ENCODE data around the gene DUSP10. TPM values are rescaled to one million over a fixed set of nuclear protein-coding genes. Genes with fewer than 3 reads are reported as not detected.

Gene DUSP10
- total and polyA plus RNA-seq, 2 donors (not counting 1 experiment from before 2014, with no cell fraction given), result 22.8 to 37.7 TPM

- Histone ChIP-seq H2AFZ (ENCODE audit: insufficient read depth, low read depth, low read length, poor library complexity, severe bottlenecking) (no peak overlapping the region), H4K20me1 (ENCODE audit: control insufficient read depth, insufficient read depth, low read length, poor library complexity, severe bottlenecking) (no peaks in the 10 kb centered on the region), H3K79me2 (ENCODE audit: control insufficient read depth, insufficient read depth, low read length) (no peaks in the 10 kb centered on the region), H3K4me2 (replicated peaks; ENCODE audit: low read depth, low read length, poor library complexity, severe bottlenecking) (no peak overlapping the region), H3K9ac (ENCODE audit: low read length) (no peak overlapping the region), H3K27me3 (replicated peaks in 1 of 4; ENCODE audit: control extremely low read depth in 1 of 4, control insufficient read depth in 3 of 4, insufficient read depth in 4 of 4, low read length in 3 of 4) (no peaks in the 10 kb centered on the region), H3K36me3 (replicated peaks in 1 of 2; ENCODE audit: control extremely low read depth in 1 of 2, control insufficient read depth in 1 of 2, extremely low read depth in 1 of 2, insufficient read depth in 2 of 2, low read length in 1 of 2) (no peaks in the 10 kb centered on the region), H3K27ac (ENCODE audit: low read length in 2 of 2) (no peak overlapping the region), H3K4me1 (ENCODE audit: control insufficient read depth in 2 of 2, insufficient read depth in 2 of 2, low read length in 2 of 2) (no peaks in the 10 kb centered on the region), H3K9me3 (ENCODE audit: control extremely low read depth in 1 of 3, control insufficient read depth in 2 of 3, insufficient read depth in 1 of 3, low read length in 2 of 3) (no peaks in the 10 kb centered on the region), H3K4me3 (ENCODE audit: control extremely low read depth in 1 of 5, extremely low read depth in 1 of 5, insufficient read depth in 1 of 5, low read depth in 2 of 5, low read length in 4 of 5) (no peak overlapping the region)
- ChIA-PET CTCF (no interaction called here), POLR2A (no interaction called here)
- no peaks in the 10 kb centered on the region for H3K9me3 Mint-ChIP-seq (ENCODE audit: insufficient read depth)
- DNase-seq, result no peak
- intact Hi-C loops (cut with micrococcal nuclease), result loop anchor here (5.0 kb wide), 1 partner anchor 48 kb away; no protein-coding TSS in a partner anchor
- H3K4me3 Mint-ChIP-seq, result no peak overlapping the region
- TF ChIP-seq CTCF (IDR thresholded peaks at IDR 0.05), result no peak
- TF ChIP-seq EZH2 (IDR thresholded peaks at IDR 0.05; ENCODE audit: borderline replicate concordance, insufficient read depth, low read depth, low read length, poor library complexity, severe bottlenecking), result no peak
- H3K4me1 Mint-ChIP-seq, result no peaks in the 10 kb centered on the region
- no CpG with 5 or more reads among the region's 1 CpG for WGBS (ENCODE audit: insufficient coverage)
- no peak overlapping the region for H3K27ac Mint-ChIP-seq
- H3K27me3 Mint-ChIP-seq, result peaks cover 6% of the 10 kb centered on the region
- no peak for ATAC-seq (ENCODE audit: low read depth)
Measured at GRCh38 chr1:221664253-221664652, 77.6 kb downstream of the DUSP10 start.

- Mint-ChIP-seq H3K27ac (no peak overlapping the region), H3K4me3 (no peak overlapping the region), H3K9me3 (ENCODE audit: insufficient read depth) (no peaks in the 10 kb centered on the region), H3K4me1 (no peaks in the 10 kb centered on the region), H3K27me3 (peaks cover 6% of the 10 kb centered on the region)
- POLR2A ChIA-PET, result no interaction called here
- ATAC-seq (ENCODE audit: low read depth) (no peak), DNase-seq (no peak)
- intact Hi-C loops (cut with micrococcal nuclease), result loop anchor here (5.0 kb wide), 1 partner anchor 49 kb away; no protein-coding TSS in a partner anchor
- Histone ChIP-seq H3K36me3 (replicated peaks in 1 of 2; ENCODE audit: control extremely low read depth in 1 of 2, control insufficient read depth in 1 of 2, extremely low read depth in 1 of 2, insufficient read depth in 2 of 2, low read length in 1 of 2) (no peaks in the 10 kb centered on the region), H2AFZ (ENCODE audit: insufficient read depth, low read depth, low read length, poor library complexity, severe bottlenecking) (no peak overlapping the region), H3K27ac (ENCODE audit: low read length in 2 of 2) (no peak overlapping the region), H4K20me1 (ENCODE audit: control insufficient read depth, insufficient read depth, low read length, poor library complexity, severe bottlenecking) (no peaks in the 10 kb centered on the region), H3K9ac (ENCODE audit: low read length) (no peak overlapping the region), H3K4me2 (replicated peaks; ENCODE audit: low read depth, low read length, poor library complexity, severe bottlenecking) (no peak overlapping the region), H3K4me1 (ENCODE audit: control insufficient read depth in 2 of 2, insufficient read depth in 2 of 2, low read length in 2 of 2) (no peaks in the 10 kb centered on the region), H3K27me3 (replicated peaks in 1 of 4; ENCODE audit: control extremely low read depth in 1 of 4, control insufficient read depth in 3 of 4, insufficient read depth in 4 of 4, low read length in 3 of 4) (no peaks in the 10 kb centered on the region), H3K79me2 (ENCODE audit: control insufficient read depth, insufficient read depth, low read length) (no peaks in the 10 kb centered on the region), H3K4me3 (ENCODE audit: control extremely low read depth in 1 of 5, extremely low read depth in 1 of 5, insufficient read depth in 1 of 5, low read depth in 2 of 5, low read length in 4 of 5) (no peak overlapping the region), H3K9me3 (ENCODE audit: control extremely low read depth in 1 of 3, control insufficient read depth in 2 of 3, insufficient read depth in 1 of 3, low read length in 2 of 3) (no peaks in the 10 kb centered on the region)
- CTCF ChIA-PET, result no interaction called here
- no peak for TF ChIP-seq CTCF (IDR thresholded peaks at IDR 0.05)
- TF ChIP-seq EZH2 (IDR thresholded peaks at IDR 0.05; ENCODE audit: borderline replicate concordance, insufficient read depth, low read depth, low read length, poor library complexity, severe bottlenecking), result no peak
Measured at GRCh38 chr1:221663321-221663720, 78.6 kb downstream of the DUSP10 start.

Data from B cell (primary cell).